ENCODE results near the gene F8A3.
"Not testable (repeated sequence)": the region's sequence is repeated elsewhere in the genome, so short reads cannot be mapped to it uniquely, and the experiment has no call there.

F8A3 gene

GRCh38 chrX:155458471-155458870 lies at the start of gene F8A3:
Gene F8A3 (minus strand): TSS chrX:155458620. CDS start chrX:155458600, 20 bp downstream.
- DNase-seq: not testable (repeated sequence)

DNA sequence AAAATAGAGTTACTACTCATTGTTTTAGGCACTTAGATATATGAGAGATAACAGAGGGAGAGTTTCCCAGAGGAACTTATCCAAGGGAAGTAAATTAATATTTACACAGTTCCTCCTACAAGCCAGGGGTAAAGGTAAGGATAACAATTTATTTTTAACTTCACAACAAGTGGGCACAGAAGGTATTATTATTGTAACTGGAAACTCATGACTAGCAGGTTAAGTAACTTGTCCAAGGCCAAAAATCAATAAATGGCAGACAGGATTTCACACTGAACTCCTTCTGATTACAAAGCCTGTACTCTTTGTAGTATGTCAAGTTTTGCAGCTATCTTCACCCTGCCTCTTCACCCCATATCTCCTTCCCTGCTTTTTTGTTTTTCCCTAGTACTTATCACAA lies 46.9 kb upstream of the F8A3 start:
- DNase-seq: no peak

- not testable (repeated sequence) for DNase-seq
These were observed 36.7 kb upstream of the F8A3 start for GRCh38 chrX:155495134-155495533.

GRCh38 chrX:155491421-155491820 lies 33.0 kb upstream of the F8A3 start:
- DNase-seq: not testable (repeated sequence)

GRCh38 chrX:155477136-155477535 lies 18.7 kb upstream of the F8A3 start:
- not testable (repeated sequence) for DNase-seq

GRCh38 chrX:155466269-155466938 lies 8.0 kb upstream of the F8A3 start:
- DNase-seq: not testable (repeated sequence)

DNA sequence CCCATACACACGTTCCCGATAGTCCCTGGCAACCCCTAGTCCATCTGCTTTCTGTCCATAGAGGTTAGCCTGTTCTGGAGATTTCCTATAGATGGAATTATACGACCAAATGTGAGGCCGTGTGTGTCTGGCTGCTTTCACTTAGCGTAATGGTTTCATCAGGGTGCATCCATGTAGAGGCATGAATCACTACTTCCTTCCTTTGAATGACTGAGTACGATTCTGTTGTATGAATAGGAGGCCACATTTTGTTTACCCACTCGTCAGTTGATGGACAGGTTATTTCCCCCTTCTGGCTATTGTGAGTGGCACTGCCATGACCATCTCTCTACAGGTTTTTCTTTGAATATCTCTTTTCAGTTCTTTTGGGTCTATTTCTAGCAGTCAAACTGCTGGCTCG lies 2.1 kb upstream of the F8A3 start:
- not testable (repeated sequence) for DNase-seq

GRCh38 chrX:155457761-155458447 lies 516 bp downstream of the F8A3 start:
- DNase-seq: not testable (repeated sequence)

DNA sequence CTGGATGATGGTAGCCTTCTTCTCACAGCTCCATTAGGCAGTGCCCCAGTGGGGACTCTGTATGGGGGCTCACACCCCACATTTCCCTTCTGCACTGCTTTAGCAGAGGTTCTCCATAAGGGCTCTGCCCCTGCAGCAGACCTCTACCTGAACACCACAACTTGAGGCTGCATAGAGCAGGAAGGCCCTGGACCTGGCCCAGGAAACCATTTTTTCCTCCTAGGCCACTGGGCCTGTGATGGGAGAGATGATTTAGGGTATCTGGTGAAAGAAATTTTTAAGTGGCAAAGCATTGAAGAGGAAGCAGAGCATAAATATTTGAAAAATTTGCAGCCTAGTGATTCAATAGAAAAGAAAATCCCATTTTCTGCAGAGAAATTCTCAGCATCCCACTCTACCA lies 17.3 kb downstream of the F8A3 start:
- no peak for DNase-seq

- DNase-seq: no peak
These were observed 22.7 kb downstream of the F8A3 start for GRCh38 chrX:155435744-155436112.

DNA sequence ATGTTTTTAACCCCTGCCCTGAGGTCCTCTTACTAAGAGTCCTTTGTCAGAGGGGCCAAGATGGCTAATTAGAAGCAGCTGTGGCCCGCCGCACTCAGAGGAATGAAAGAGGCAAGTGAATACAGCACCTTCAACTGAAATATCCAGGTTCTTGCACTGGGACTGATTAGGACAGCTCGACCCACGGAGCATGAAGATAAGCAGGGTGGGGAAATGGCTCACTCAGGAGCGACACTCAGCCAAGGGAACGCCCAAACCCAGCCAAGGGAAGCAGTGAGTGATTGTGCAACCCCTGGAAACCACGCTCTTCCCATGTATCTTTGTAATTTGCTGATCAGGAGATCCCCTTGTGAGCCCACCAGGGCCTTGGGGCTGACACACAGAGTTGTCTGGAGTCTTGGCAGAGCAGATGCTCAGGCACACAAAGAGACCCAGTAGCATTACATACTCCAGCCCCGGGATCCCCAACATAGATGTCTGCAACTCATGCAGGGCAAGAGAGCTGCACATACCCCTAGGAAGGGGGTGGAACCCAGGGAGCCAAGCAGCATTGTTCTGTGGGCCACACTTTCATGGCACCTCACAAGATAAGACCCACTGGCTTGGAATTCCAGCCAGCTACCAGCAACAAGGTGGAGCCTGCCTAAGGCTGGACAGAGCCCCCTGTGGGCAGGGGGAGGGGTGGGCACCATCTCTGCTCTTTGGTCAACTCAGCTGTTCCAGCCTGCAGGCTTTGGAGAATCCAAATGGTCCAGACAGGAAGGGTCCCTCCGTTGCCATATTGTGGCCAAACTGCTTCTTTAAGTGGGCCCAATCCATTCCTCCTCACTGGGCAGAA lies 23.3 kb downstream of the F8A3 start:
- DNase-seq: no peak

DNA sequence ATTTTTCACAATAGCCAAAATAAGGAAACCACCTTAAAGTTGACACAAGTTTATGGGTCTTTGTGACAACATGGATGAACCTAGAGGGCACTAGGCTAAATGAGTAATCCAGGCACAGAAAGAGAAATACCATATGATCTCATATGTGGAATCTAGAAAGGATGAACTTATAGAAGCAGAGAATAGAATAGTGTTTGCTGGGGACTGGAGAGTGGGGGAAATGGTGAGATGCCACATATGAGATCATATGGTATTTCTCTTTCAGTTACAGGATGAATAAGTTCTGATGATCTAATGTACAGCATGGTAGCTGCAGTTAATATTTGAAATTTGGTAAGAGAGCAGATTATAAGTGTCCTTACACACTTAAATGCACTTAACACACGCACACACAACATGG lies 40.7 kb downstream of the F8A3 start:
- DNase-seq: no peak

Measured in activated CD8-positive, alpha-beta memory T cell treated with anti-CD3 and anti-CD28 coated beads, Interleukin-2, amount 50 U/mL, for 4 hours (primary cell).